Activated CD8-positive, alpha-beta memory T cell treated with anti-CD3 and anti-CD28 coated beads for 4 hours (primary cell): ENCODE measurements around the gene LARGE1.
"Not testable (repeated sequence)": the region's sequence is repeated elsewhere in the genome, so short reads cannot be mapped to it uniquely, and the experiment has no call there.

Experiments
- DNase-seq, 2 donors: peaks; one replicate each; pipeline ENCODE4 v3.0.0-alpha.2; 2020; ENCODE audit warnings: low read depth in 2 of 2

LARGE1 gene

GRCh38 chr22:33476716-33477115 lies 443.6 kb downstream of the LARGE1 start:
- no peak for DNase-seq

GRCh38 chr22:33476206-33476605 lies 444.1 kb downstream of the LARGE1 start:
- DNase-seq = no peak

GRCh38 chr22:33474587-33474986 lies 445.7 kb downstream of the LARGE1 start:
- no peak for DNase-seq

GRCh38 chr22:33472462-33473344 lies 447.6 kb downstream of the LARGE1 start:
- no peak for DNase-seq

GRCh38 chr22:33470456-33470855 lies 449.8 kb downstream of the LARGE1 start:
- no peak for DNase-seq

GRCh38 chr22:33467620-33468095 lies 452.6 kb downstream of the LARGE1 start:
- no peak for DNase-seq

GRCh38 chr22:33467080-33467479 lies 453.2 kb downstream of the LARGE1 start:
- no peak for DNase-seq

GRCh38 chr22:33465554-33465953 lies 454.7 kb downstream of the LARGE1 start:
- DNase-seq = no peak

GRCh38 chr22:33464698-33465097 lies 455.6 kb downstream of the LARGE1 start:
- DNase-seq = no peak

- DNase-seq = no peak
Measured at GRCh38 chr22:33461698-33462434, 458.4 kb downstream of the LARGE1 start.

GRCh38 chr22:33461245-33461644 lies 459.0 kb downstream of the LARGE1 start:
- not testable (repeated sequence) for DNase-seq

- no peak for DNase-seq
Measured at GRCh38 chr22:33459137-33459536, 461.1 kb downstream of the LARGE1 start.

GRCh38 chr22:33456511-33456910 lies 463.8 kb downstream of the LARGE1 start:
- no peak for DNase-seq

GRCh38 chr22:33455036-33455435 lies 465.2 kb downstream of the LARGE1 start:
- DNase-seq = no peak

- DNase-seq = no peak
Measured at GRCh38 chr22:33451866-33452469, 468.3 kb downstream of the LARGE1 start.

GRCh38 chr22:33450756-33451155 lies 469.5 kb downstream of the LARGE1 start:
- DNase-seq = no peak

- DNase-seq = no peak
Measured at GRCh38 chr22:33447733-33448132, 472.5 kb downstream of the LARGE1 start.

GRCh38 chr22:33443683-33444082 lies 476.6 kb downstream of the LARGE1 start:
- DNase-seq = no peak

- DNase-seq = no peak
Measured at GRCh38 chr22:33440756-33441155, 479.5 kb downstream of the LARGE1 start.

GRCh38 chr22:33438273-33438672 lies 482.0 kb downstream of the LARGE1 start:
- DNase-seq = no peak

- no peak for DNase-seq
Measured at GRCh38 chr22:33431300-33431699, 489.0 kb downstream of the LARGE1 start.

- DNase-seq = no peak
Measured at GRCh38 chr22:33429281-33429680, 491.0 kb downstream of the LARGE1 start.
